CD4-positive, alpha-beta T cell treated with Interferon gamma for 1 hour (primary cell): ENCODE results near the gene GYS2.
"Not testable (repeated sequence)": the region's sequence is repeated elsewhere in the genome, so short reads cannot be mapped to it uniquely, and the experiment has no call there.

Experiments used
- DNase-seq: peaks from one replicate; pipeline ENCODE4 v3.0.0-alpha.2; 2020

Gene GYS2

GRCh38 chr12:21604245-21605101 lies at the start of gene GYS2:
Gene GYS2, minus strand, starts transcription at chr12:21604847. Its CDS starts 255 bp downstream, at chr12:21604592.
- no peak for DNase-seq

GRCh38 chr12:21651821-21652220 lies 47.2 kb upstream of the GYS2 start:
- no peak for DNase-seq

GRCh38 chr12:21650997-21651396 lies 46.4 kb upstream of the GYS2 start:
- DNase-seq = no peak

GRCh38 chr12:21649034-21649433 lies 44.4 kb upstream of the GYS2 start:
- DNase-seq = no peak

- DNase-seq = no peak
These were observed 43.7 kb upstream of the GYS2 start for GRCh38 chr12:21648378-21648777.

- DNase-seq = no peak
These were observed 42.5 kb upstream of the GYS2 start for GRCh38 chr12:21647179-21647578.

- DNase-seq = not testable (repeated sequence)
These were observed 40.4 kb upstream of the GYS2 start for GRCh38 chr12:21645041-21645500.

GRCh38 chr12:21644516-21644915 lies 39.9 kb upstream of the GYS2 start:
- DNase-seq = no peak

- DNase-seq = no peak
These were observed 39.1 kb upstream of the GYS2 start for GRCh38 chr12:21643758-21644157.

- no peak for DNase-seq
These were observed 38.2 kb upstream of the GYS2 start for GRCh38 chr12:21642707-21643389.

- no peak for DNase-seq
These were observed 33.6 kb upstream of the GYS2 start for GRCh38 chr12:21638054-21638891.

GRCh38 chr12:21634245-21634644 lies 29.6 kb upstream of the GYS2 start:
- DNase-seq = no peak

GRCh38 chr12:21631367-21631766 lies 26.7 kb upstream of the GYS2 start:
- no peak for DNase-seq

GRCh38 chr12:21627924-21628323 lies 23.3 kb upstream of the GYS2 start:
- DNase-seq = no peak

GRCh38 chr12:21618566-21618965 lies 13.9 kb upstream of the GYS2 start:
- no peak for DNase-seq

- no peak for DNase-seq
These were observed 12.4 kb upstream of the GYS2 start for GRCh38 chr12:21617030-21617429.

- no peak for DNase-seq
These were observed 10.8 kb upstream of the GYS2 start for GRCh38 chr12:21615431-21615830.

- DNase-seq = no peak
These were observed 9.9 kb upstream of the GYS2 start for GRCh38 chr12:21614506-21614905.

GRCh38 chr12:21613931-21614330 lies 9.3 kb upstream of the GYS2 start:
- no peak for DNase-seq

- no peak for DNase-seq
These were observed 3.5 kb upstream of the GYS2 start for GRCh38 chr12:21608196-21608595.

- no peak for DNase-seq
These were observed 3.1 kb upstream of the GYS2 start for GRCh38 chr12:21607701-21608100.

- no peak for DNase-seq
These were observed 1.5 kb upstream of the GYS2 start for GRCh38 chr12:21606175-21606574.

- DNase-seq = no peak
These were observed 1.9 kb downstream of the GYS2 start for GRCh38 chr12:21602774-21603173.
